Measurements from ENCODE around the gene ABTB1.

Gene ABTB1

GRCh38 chr3:127709320-127710060 lies 36.7 kb downstream of the ABTB1 start:
- DNase-seq = no peak

- DNase-seq = no peak
Observed at GRCh38 chr3:127710155-127710941, 37.6 kb downstream of the ABTB1 start.

GRCh38 chr3:127711021-127711695 lies 38.4 kb downstream of the ABTB1 start:
- no peak for DNase-seq

GRCh38 chr3:127711896-127712295 lies 39.1 kb downstream of the ABTB1 start:
- no peak for DNase-seq

GRCh38 chr3:127712461-127712860 lies 39.7 kb downstream of the ABTB1 start:
- no peak for DNase-seq

GRCh38 chr3:127712881-127713771 lies 40.4 kb downstream of the ABTB1 start:
- DNase-seq = no peak

- DNase-seq = peak; percentile 55
Observed at GRCh38 chr3:127714125-127714571, 41.4 kb downstream of the ABTB1 start.

- no peak for DNase-seq
Observed at GRCh38 chr3:127714866-127715265, 42.1 kb downstream of the ABTB1 start.

- DNase-seq = no peak
Observed at GRCh38 chr3:127715532-127715931, 42.8 kb downstream of the ABTB1 start.

- no peak for DNase-seq
Observed at GRCh38 chr3:127716384-127716783, 43.6 kb downstream of the ABTB1 start.

GRCh38 chr3:127717357-127718244 lies 44.8 kb downstream of the ABTB1 start:
- no peak for DNase-seq

- no peak for DNase-seq
Observed at GRCh38 chr3:127718245-127718915, 45.6 kb downstream of the ABTB1 start.

- no peak for DNase-seq
Observed at GRCh38 chr3:127718916-127719290, 46.2 kb downstream of the ABTB1 start.

- no peak for DNase-seq
Observed at GRCh38 chr3:127719369-127719768, 46.6 kb downstream of the ABTB1 start.

GRCh38 chr3:127720161-127720823 lies 47.5 kb downstream of the ABTB1 start:
- no peak for DNase-seq

- DNase-seq = no peak
Observed at GRCh38 chr3:127720985-127721935, 48.5 kb downstream of the ABTB1 start.

GRCh38 chr3:127722091-127722784 lies 49.5 kb downstream of the ABTB1 start:
- no peak for DNase-seq

GRCh38 chr3:127723011-127723567 lies 50.3 kb downstream of the ABTB1 start:
- DNase-seq = peak; percentile 67

All from NCI-H2081 treated with DMSO at 0.1 percent for 48 hours (cell line).